IPS-20b (cell line): Measurements from ENCODE around the gene ADGRB2.

Experiments
- H3K27ac ChIP-seq: one replicate; pipeline ENCODE4 v1.5.1; 2013; ENCODE audit warnings: low read length
- H3K27me3 ChIP-seq: 2 replicates; pipeline ENCODE4 v1.6.1; 2013; ENCODE audit warnings: mild to moderate bottlenecking, low read length, inconsistent platforms; ENCODE audit not compliant: insufficient read depth
- H3K36me3 ChIP-seq: 2 replicates; pipeline ENCODE4 v1.6.1; 2013; ENCODE audit warnings: low read depth, mild to moderate bottlenecking, inconsistent platforms, low read length, moderate library complexity; ENCODE audit not compliant: insufficient read depth
- H3K4me1 ChIP-seq: 2 replicates; pipeline ENCODE4 v1.6.1; 2013; ENCODE audit warnings: mild to moderate bottlenecking, control low read depth, inconsistent platforms, low read length, moderate library complexity; ENCODE audit not compliant: insufficient read depth
- H3K4me3 ChIP-seq: 2 replicates; pipeline ENCODE4 v1.5.1; 2013; ENCODE audit warnings: mild to moderate bottlenecking, low read length, inconsistent platforms
- H3K9ac ChIP-seq: 2 replicates; pipeline ENCODE4 v1.6.1; 2013; ENCODE audit warnings: low read depth, mild to moderate bottlenecking, inconsistent platforms, low read length, moderate library complexity
- H3K9me3 ChIP-seq: 2 replicates; pipeline ENCODE4 v1.6.1; 2013; ENCODE audit warnings: mild to moderate bottlenecking, low read depth, low read length, inconsistent platforms; ENCODE audit not compliant: insufficient read depth

Gene ADGRB2

DNA sequence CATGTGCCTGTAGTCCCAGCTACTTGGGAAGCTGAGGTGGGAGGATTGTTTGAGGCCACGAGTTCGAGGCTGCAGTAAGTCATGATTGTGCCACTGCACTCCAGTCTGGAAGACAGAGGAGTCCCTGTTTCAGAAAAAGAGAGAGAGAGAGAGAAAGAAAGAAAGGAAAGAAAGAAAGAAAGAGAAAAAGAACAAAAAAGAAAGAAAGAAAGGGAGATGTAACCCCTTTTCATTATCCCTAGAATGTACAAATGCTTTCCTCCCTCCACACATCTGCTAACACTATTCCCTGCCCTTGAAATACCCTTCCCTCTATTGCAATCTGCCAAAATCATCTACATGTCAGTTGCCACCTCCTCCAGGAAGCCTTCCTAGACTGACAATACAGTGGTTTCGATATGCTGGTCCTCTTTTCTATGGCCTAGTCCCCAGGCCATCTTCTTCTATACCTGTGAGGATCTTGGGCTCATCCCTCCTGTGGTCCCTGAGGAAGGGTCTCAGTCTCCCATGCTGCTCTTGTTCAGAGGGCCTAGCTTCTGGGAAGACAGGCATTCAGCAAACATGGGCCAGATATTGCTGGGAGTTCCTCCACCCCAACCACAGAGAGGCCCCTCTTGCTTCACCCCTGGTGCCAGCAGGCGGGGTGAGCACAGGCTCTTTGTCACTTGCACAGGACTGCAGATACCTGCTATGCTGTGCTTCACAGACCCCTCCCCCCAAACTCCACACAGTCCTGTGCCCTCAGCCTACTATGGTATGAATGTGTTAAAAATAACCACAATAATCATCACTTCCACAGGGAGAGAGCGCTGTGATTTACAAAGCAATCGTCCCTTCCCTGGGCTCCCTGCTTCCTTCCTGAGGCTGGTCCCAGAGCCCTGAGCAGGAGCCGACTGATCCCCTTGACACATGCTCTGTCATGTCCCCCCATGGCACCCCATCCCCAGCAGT is 14.1 kb downstream of the ADGRB2 start:
- Histone ChIP-seq H3K27ac (no peak overlapping the region), H3K27me3 (no peaks in the 10 kb centered on the region)

DNA sequence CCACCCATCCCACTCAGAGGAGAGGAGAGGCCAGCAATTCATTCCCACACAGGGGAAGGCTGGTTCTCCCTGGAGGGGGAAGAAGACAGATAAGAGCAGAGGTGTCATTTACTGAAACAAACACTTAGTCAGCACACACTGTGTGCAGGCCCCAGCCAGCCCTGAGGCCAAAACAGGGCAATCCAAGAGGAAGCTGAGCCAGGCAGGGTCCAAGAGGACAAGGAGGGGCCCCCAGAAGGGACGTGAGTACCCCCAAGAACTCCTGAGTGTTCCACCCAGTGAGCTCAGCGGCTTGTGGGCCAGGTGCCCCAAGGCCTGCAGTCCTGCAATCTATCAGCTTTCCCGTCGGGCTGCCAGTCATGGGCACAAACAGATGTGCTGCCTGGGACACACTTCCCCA is 15.8 kb downstream of the ADGRB2 start:
- no peaks in the 10 kb centered on the region for H3K27me3 ChIP-seq
- no peaks in the 10 kb centered on the region for H3K9me3 ChIP-seq
- peaks cover 14% of the 10 kb centered on the region for H3K4me1 ChIP-seq
- H3K4me3 ChIP-seq = no peak overlapping the region
- H3K9ac ChIP-seq = no peak overlapping the region
- no peaks in the 10 kb centered on the region for H3K36me3 ChIP-seq
- H3K27ac ChIP-seq = no peak overlapping the region

More for the DNA sequence above, 14.1 kb downstream of the ADGRB2 start:
- no peak overlapping the region for H3K4me3 ChIP-seq
- no peaks in the 10 kb centered on the region for H3K9me3 ChIP-seq
- no peaks in the 10 kb centered on the region for H3K36me3 ChIP-seq
- H3K9ac ChIP-seq = no peak overlapping the region
- peaks cover 14% of the 10 kb centered on the region for H3K4me1 ChIP-seq

DNA sequence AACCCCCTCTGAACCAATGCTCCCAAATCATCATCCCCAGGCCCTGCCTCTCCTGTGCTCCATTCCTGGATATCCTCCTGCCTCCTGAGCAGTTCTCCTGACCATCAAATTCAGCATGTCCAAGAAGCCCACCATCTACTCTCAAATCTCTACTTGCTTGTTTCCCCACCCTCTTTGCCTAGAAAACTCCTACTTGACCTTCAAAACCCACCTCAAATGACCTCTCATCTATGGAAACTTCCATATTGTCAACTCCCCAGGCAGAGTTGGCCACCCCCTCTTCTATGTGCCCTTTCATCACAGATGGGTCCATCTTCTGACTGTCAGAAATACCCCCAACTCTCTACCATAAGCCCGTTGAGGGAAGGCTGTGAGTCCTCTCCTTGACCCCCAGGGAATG is 16.8 kb downstream of the ADGRB2 start:
- Histone ChIP-seq H3K27ac (no peak overlapping the region), H3K36me3 (no peaks in the 10 kb centered on the region), H3K9ac (no peak overlapping the region), H3K4me1 (peaks cover 12% of the 10 kb centered on the region), H3K9me3 (no peaks in the 10 kb centered on the region), H3K4me3 (no peak overlapping the region), H3K27me3 (no peaks in the 10 kb centered on the region)

DNA sequence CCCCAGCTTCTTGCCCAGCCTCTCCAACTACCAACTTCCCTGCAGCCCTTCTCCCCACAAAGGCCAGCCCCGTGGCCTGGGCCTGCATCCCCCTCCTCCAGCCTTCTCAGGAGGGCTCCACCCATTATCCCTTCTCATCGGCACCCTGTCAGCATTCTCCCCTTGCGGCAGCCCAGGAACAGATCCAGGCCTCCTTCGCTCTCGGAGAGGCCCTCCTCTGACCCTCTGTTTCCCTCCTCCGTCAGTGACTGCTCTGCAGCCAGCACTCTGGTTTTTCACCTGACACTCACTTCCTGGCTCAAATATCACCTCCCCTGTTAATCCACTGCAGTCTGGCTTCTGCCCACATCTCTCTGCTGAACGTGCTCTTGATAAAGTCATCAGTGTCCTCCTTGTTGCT is 17.5 kb downstream of the ADGRB2 start:
- no peaks in the 10 kb centered on the region for H3K36me3 ChIP-seq
- H3K4me1 ChIP-seq = peaks cover 6% of the 10 kb centered on the region; the same call in 1 of the 2 replicates
- H3K9me3 ChIP-seq = no peaks in the 10 kb centered on the region
- H3K27ac ChIP-seq = no peak overlapping the region
- H3K4me3 ChIP-seq = no peak overlapping the region
- no peaks in the 10 kb centered on the region for H3K27me3 ChIP-seq
- H3K9ac ChIP-seq = no peak overlapping the region

DNA sequence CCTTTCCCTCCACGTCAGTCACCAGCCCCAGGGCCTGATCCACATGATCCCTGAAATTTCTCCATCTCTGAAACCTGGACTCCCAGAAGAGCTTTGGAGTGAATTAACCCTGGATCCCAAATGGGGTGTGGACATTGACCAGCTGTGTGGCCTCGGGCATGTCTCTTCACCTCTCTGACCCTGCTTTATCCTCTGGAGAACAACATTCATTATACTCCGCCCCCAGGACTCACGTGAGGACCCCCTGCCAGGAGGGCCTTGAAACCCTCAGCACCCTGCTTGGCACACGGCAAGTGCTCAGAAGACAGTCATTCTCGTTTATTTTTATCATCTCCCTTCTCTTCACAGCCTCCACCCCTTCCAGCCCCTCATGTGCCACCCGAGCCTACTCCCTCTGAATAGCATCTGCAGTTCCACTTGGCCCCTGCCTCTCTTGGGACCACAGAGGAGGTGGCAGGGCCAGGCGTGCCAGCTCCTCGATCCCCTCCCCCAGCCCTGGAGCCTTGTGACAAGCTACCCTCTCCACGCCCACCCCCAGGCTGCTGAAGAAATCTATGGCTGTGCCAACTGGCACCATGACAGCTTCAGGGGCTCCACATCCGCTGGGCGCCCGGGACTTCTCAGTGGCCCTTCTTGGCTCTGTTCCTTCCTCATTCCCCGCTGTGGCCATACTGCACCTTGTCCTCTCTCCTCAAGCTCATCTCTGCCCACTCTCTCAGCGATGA is 18.0 kb downstream of the ADGRB2 start:
- no peak overlapping the region for H3K4me3 ChIP-seq
- no peaks in the 10 kb centered on the region for H3K36me3 ChIP-seq
- H3K9me3 ChIP-seq = no peaks in the 10 kb centered on the region
- no peaks in the 10 kb centered on the region for H3K27me3 ChIP-seq
- no peak overlapping the region for H3K27ac ChIP-seq
- H3K4me1 ChIP-seq = peaks cover 5% of the 10 kb centered on the region; the same call in 1 of the 2 replicates
- no peak overlapping the region for H3K9ac ChIP-seq

DNA sequence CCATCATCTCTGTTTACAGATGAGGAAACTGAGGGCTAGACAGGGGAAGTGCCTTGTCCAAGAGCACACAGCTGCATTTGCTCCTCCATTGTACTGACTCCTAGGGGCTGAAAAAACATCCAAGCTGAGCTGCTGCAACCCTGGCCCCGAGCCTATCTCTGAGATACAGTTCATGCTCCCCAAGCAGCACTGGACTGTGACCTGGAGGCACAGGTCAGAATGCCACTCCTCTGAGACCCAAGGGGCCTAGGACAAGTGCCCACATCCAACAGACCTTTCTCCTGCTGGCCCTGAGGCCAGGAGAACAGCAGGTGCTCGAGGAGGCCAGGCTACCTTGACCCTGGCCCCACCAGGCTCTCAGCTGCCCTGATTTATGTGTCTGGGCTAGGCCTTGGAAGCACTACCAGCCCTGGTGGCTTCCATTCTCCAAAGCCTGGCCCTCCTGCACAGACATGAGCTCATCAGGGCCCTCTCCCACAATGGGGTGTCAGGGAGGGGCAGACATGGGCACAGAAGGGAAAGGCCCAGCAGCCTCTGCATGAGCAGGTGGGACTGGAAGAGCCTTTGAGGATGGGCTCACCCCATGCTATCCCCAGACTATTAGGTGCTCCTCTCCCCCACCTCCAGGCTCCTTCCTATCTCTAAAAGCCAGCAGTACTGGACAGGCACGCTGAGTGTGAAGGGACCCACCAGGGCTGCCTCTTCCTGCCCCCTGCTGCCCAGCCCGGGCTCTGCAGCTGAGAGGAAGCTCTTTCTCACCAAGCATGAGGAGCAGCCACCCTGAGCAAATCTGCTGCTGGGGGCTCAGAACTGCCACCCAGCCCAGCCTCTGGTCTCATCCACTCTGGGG is 18.8 kb downstream of the ADGRB2 start:
- H3K36me3 ChIP-seq = no peaks in the 10 kb centered on the region
- H3K27me3 ChIP-seq = no peaks in the 10 kb centered on the region
- H3K27ac ChIP-seq = no peak overlapping the region
- no peaks in the 10 kb centered on the region for H3K9me3 ChIP-seq
- H3K4me3 ChIP-seq = no peak overlapping the region
- H3K4me1 ChIP-seq = peaks cover 5% of the 10 kb centered on the region; the same call in 1 of the 2 replicates
- no peak overlapping the region for H3K9ac ChIP-seq

DNA sequence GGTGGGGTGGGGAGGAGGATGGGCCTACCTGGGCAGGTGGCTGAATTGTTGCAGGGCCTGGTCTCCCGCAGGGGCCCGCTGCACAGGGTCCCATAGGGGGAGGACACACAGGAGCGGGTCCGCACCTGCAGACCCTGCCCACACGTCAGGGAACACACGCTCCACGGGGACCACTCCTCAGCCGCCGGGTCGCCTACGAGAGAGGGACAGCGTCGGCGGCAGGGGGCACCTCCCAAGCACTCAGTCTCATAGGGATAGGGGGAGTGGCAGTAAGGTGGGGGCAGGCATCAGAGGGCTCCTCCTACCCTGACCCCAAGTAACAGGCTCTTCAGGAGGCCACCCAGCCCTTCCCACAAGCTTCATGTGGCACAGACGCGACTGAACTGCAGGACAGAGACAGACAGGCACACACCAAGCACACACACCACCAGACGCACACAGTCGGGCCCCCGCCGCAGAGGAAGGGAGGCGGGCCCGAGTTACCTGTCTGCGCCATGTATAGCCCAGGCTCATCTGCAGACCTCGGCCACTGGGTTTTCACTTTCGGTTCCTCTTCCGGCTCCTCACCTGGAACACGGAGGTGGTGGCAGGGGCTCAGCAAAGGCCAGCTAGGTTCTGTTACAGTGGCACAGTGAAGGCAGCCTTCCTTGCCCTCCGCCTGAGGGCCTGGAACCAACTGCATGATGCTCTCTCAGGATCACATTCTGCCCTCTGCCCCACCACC is 19.8 kb downstream of the ADGRB2 start:
- Histone ChIP-seq H3K4me1 (peaks cover 5% of the 10 kb centered on the region; the same call in 1 of the 2 replicates), H3K9me3 (no peaks in the 10 kb centered on the region), H3K36me3 (no peaks in the 10 kb centered on the region), H3K27me3 (no peaks in the 10 kb centered on the region), H3K9ac (no peak overlapping the region), H3K27ac (no peak overlapping the region), H3K4me3 (no peak overlapping the region)

DNA sequence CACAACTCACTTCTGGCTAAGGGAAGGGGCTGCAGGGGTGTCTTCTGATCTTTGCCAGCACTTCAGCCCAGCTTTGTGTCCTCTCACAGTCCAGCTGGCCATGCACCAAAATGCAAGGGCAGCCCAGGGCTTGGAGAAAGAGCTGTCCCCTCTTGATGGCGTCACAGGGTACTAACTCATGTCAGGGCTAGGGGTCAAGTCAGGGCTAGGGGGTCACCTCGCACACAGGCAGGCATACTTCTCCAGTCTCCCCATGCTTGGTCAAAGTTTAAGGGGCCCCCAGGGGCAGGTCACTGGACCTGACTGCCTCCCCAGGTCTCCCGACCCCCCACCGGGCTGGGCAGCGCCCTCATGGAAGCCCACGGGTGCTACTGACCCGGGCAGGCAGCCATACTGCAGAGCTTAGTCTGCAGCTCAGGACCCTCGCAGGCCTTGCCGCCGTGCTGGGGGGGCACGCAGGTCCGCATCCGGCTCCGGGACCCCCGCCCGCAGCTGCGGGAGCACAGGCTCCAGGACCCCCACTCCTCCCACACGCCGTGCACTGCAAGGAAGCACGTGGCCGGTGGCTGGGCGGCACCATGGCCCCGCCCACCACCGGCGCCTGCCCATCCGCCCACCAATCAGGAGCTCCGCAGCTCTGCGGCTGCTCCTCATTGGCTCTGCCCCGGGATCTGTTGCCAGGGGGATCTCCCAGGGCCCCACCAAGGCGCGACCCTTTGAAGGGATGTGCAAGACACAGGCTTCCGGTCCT is 21.5 kb downstream of the ADGRB2 start:
- Histone ChIP-seq H3K4me1 (peaks cover 5% of the 10 kb centered on the region; the same call in 1 of the 2 replicates), H3K9ac (no peak overlapping the region), H3K27me3 (no peaks in the 10 kb centered on the region), H3K4me3 (no peak overlapping the region), H3K9me3 (no peaks in the 10 kb centered on the region), H3K36me3 (no peaks in the 10 kb centered on the region), H3K27ac (no peak overlapping the region)

DNA sequence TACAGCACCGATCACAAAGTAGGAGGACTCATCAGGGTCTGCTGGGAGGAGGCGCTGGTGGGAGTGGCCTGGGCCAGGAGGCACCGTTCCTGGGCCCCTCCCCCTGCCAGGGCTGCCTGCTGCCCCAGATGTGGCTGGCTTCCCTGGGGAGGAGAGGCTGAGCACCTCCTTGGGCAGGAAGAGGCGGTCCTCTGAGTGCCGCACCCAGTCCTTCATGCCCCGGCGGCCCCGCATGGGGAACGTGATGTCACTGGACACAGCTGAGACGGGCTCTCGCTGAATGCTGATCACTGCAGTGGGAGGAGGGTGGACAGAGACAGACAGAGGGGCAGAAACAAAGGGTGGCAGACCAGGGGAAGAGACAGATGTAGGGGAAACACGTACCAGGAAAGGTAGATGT is 24.8 kb downstream of the ADGRB2 start:
- Histone ChIP-seq H3K4me1 (no peaks in the 10 kb centered on the region; the same call in 1 of the 2 replicates), H3K4me3 (no peak overlapping the region), H3K36me3 (no peaks in the 10 kb centered on the region), H3K9ac (no peak overlapping the region), H3K9me3 (no peaks in the 10 kb centered on the region), H3K27ac (no peak overlapping the region), H3K27me3 (no peaks in the 10 kb centered on the region)

DNA sequence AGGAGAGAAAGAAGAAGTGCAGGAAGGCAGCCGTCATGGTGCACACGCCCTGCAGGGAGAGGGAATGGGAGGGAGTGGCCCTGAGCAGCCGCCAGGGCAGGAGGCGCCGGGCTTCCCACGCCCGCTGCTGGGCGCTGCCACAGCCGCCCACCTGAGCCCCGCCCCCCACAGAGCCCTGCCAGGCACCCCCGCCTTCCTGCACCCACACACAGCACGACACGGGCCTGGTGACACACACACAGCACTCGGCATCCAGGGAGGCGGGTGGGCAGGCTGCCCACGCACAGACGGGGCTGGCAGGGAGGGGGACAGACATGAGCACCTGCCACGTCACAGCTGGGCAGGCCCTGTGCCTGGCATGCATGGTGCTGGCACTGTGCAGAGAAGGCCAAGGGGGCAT is 27.5 kb downstream of the ADGRB2 start:
- Histone ChIP-seq H3K9ac (no peak overlapping the region), H3K27ac (no peak overlapping the region), H3K4me3 (no peak overlapping the region), H3K4me1 (no peaks in the 10 kb centered on the region; the same call in 1 of the 2 replicates), H3K27me3 (no peaks in the 10 kb centered on the region), H3K36me3 (no peaks in the 10 kb centered on the region), H3K9me3 (no peaks in the 10 kb centered on the region)
